ENCODE data around the gene SDK2.

Gene SDK2

DNA sequence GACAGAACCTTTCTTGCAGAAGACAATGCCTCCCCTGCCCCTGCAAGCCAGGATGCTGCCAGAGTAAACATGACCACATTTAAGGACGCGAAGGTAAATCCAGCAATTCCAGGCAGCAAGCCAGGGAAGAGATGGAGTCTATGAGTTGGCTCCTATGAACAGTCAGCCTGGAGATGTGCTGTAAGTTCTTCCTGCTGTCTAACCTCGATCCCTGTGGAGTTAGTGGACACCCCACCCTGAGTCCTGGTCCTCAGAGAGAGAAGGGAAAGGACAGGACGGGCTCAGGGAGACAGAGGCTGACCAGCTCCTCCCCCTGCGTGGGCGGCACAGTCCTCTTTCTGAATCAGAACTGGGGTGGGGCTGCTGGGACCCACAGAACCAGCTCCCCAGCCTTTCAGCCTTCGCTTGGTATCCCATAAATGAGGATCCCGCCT, 357.4 kb downstream of the SDK2 start:
- DNase-seq = no peak

DNA sequence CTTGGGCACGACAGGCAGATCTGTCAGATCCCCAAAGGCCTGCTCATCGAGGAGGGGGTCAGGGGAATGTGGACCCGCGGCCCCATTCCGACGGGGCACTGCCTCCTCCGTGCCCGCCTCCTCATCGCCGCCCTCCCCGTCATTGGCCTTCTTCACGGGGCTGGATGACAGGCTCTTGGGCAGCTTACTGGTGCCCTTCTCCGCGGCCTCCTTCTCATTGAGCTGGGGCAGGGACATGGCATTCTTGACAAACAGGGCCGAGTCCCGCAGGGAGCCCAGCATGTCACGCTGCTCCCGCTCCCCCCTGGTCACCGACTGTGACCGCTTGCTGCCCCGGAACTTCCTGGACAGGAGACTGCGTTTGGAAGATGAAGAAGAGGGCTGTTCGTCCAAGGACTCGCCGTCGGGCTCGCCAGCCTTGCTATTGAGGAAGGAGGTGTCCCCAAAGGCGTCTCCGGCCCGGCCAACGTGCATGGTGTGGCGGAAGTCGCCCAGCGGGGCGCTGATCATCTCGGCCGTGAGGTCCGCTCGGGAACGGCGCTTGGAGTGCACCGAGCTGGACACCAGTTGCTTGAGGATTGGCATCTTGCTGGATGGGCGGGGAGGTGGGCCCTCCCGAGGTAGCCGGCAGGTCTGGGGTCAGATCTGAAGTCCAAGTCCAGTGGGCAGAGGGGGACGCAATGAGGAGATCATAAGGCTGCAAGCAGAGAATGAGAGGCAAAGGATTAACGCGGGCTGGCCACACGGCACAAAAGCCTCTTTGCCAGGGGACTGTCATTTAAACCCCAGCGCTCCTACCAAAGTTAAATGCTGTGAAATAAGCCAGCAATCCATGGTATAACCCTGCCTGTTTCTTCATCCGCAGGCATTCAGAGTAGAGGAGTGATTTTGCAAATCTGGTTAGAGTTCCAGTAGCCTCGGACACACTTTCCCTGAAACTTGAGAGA, 358.1 kb downstream of the SDK2 start:
- DNase-seq = no peak

DNA sequence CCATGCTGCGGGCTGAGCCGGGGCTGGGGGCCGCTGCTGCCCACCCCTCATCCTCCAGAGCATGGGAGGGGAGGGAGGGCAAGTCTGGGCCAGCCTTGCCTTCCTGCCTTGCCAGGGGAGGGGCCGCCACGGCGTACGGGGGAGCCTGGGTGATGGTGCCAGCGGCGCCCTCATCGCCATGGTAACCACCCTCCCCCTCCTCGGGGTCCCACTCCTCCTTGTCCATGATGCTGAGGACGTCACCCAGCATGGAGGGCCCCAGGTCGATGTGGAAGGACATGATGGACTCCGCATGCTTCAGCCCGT, 358.7 kb downstream of the SDK2 start:
- no peak for DNase-seq

DNA sequence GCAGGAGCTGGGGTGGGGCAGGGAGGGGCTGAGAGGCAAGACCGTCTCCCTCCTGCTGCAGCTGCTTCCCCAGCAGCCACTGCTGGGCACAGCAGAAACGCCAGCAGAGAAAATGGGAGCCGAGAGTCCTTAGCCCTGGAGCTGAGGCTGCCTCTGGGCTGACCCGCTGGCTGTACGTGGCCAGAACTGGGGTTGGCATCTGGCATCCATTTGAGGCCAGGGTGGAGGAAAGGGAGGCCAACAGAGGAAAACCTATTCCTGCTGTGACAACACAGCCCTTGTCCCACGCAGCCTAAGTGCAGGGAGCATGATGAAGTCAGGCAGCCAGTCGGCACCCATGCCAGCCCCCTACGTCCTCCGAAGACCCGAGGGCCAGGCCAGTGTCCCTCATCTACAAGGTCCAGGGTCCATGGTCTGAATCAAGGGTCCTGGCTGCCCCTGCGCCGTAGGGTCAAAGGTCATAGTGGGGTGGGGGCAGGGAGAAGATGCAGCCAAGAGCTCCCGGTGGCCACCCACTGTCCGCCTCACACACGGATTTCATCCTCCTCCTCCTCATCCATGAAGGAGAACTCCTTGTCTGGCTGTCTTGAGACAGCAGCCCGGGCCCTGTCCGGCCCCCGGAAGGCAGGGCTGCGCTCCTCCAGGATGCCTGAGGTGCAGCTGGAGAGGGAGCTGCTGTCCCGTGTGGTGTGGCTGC, 359.2 kb downstream of the SDK2 start:
- no peak for DNase-seq
